GM19099 (cell line): ENCODE measurements around the gene PRKG1.

Source experiments
- POLR2A ChIP-seq: IDR thresholded peaks from 3 replicates; pipeline ENCODE4 v1.6.1; 2011; ENCODE audit warnings: low read depth; ENCODE audit not compliant: insufficient read length; ENCODE audit errors: extremely low read depth

The PRKG1 gene

DNA sequence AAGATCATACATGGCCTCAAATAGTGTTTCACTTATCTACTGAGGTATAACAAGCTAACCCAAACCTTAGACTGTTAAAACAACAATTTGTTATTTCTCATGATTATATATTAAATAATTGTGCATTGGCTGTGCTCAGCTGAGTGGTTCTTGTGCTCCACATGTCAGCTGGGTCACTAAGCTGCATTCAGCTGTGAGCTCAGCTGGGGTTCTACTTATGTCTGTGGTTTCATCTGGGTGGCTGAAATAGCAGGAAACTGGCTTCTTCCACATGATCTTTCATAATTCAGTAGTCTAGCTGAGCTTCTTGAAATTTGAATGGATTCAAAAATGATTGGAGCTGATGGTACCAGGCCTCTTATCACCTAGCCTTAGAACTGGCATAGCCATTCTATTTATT, 806.9 kb downstream of the PRKG1 start:
- no peak for TF ChIP-seq POLR2A

DNA sequence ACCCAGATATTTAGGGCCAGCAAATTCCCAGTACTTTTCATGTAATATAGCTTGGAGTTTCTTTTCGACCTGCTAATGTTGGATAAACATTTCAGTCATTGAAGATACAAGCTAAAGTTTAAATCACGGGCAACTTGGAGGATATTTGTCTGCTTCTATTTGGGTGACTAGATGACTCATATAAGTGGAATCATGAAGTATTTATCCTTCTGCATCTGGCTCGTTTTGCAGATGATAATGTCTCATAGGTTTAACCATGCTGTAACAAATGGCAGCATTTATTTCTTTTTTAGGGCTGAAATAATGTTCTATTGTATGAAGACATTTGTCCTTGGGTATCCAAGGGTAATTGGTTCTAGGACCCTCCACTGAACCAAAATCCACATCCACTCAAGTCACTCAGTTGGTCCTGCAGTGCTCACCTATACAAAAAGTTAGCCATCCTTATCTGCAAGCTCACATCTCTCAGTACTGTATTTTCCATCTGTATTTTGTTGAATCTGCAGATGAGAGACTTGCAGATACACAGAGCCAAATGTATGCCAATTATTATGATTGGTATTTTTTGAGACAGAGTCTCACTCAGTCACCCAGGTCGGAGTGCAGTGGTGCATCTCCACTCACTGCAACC, 812.3 kb downstream of the PRKG1 start:
- no peak for TF ChIP-seq POLR2A

DNA sequence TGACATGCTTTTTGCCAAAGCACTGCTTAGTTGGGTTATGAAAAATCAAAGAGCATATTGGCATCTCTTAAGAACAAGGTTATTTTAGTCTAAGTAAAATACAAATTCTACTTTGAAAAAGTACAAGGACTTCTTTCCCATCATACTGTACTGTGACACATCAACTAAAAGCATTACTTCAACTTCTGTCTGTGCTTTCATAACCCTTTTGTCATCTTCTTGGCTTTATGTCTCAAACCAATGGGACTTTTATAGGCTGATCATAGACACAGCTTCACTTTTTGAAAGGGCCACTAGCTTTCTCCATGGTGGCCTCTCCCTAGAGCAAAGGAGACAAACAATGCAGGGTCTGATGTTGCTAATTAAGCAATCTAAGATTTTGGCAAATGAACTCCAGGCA, 814.0 kb downstream of the PRKG1 start:
- TF ChIP-seq POLR2A = no peak

DNA sequence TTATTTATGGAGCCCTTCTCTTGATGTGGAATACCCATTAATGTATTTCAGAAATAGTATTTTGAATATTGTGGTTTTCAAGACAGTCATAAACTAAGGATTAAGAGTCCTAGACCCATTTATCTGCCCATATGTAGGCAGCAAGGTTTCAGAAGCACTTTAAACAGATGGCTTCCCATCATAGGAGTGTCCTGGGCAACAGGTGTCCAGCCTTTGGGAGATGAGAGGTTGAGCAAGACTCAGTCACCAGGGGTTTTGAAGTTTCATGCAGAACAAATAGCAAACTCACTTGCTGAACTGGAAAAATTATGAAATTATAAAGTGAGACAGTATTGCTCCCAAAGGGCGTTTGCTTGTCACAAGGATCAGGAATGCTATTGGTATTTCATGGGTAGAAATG, 818.0 kb downstream of the PRKG1 start:
- no peak for TF ChIP-seq POLR2A

DNA sequence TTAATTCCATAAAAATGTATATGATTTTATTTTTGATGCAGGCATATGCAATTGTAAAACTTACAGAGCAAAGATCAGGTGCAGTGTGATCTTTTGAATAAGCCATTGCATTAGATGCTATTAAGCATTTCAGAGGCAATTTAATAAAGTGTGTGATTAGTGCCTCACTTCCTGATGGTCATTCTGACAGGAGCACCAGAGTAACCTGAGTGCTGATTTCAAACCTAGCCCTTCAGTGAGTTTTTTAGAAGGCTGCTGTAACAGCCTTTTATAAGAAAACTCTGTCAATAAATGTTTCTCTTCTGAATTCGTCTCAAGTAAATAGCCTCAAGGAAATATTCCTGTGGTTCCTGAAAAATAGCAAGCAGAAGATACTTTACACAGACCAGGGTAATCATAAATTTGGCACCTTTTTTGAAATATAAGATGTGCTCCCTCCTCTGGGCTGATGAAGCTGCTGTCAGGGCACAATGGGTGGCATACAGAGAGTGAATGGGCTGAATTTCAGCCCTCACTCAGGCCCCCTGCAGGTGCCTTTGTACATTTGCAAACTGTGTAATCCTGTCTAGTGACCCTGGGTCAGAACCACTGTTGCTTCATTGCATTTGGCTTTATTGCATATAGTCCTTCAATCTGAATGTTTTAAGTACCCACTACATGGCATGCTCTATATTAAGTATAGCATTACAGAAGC, 818.8 kb downstream of the PRKG1 start:
- TF ChIP-seq POLR2A = no peak

DNA sequence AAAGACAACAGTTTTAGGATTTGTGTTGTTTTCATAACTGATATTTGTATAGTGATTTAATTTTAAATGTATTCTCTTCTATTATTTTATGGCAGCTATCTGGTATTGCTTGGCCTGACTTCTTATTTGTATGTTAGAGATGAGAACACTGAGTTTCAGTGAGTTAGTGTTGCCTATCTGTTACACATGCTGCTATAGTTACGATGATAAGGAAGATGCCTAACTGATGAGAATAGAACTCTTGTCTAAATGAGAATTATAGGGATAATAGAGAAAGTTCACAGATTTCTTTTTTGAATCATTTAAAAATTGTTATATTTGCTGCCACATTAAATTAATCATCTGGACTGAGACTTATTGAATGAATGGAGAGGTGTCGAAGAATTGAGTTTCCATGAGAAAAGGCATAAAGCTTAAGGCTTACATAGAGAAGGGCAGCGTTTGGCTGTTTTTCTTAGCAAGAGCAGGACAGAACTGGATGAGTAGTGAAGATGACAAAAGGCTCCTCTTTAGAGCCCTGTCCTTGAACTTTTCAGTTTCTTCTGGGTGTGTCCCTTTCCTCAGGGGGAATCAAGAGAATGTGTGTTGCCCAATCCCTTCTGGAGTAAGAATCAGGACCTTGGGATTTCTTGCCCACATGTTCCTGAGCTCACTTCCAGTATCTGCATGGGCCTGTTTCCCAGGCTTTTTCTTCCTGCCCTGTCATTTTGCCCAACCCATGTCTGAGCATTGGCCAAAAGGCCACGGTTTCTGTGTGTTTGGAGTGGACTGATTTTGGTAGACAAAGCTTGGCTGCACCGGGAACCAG, 820.7 kb downstream of the PRKG1 start:
- no peak for TF ChIP-seq POLR2A

DNA sequence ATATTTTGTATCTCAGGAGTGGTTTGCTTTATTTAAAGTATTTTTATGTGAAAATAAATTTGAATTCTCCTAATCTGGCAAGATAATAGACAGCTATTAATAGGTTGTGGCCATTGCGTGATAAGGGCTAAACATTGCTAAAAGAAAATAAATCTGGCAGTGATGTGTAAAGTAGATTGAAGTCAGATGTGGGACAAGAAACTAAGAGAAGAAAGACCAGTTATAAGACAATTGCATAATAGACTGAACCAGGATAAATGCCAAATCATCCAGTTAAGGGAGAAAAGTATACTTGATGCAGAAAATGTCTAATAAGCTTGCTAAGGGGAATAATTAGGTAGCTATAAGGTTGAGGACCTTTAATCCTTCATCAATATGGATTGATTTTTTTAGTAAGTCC, 822.6 kb downstream of the PRKG1 start:
- TF ChIP-seq POLR2A = no peak

DNA sequence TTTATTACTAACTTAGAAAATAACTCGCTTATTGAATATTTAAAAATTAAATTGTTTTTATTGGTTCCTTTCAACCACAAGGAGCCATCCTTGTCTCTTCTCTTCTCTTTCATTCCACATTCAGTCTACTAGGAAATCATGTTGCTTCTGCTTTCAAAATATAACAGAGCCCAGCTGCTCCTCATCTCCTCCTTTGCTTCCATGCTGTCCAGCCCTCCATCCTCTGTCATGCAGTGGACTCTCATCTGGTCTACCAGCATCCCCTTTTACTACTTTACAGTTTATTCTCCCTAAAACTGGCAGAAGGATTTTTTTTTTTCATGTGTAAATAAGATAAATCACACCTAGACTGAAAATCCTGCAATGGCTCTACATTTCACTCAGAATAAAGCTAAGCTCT, 823.3 kb downstream of the PRKG1 start:
- TF ChIP-seq POLR2A = no peak

DNA sequence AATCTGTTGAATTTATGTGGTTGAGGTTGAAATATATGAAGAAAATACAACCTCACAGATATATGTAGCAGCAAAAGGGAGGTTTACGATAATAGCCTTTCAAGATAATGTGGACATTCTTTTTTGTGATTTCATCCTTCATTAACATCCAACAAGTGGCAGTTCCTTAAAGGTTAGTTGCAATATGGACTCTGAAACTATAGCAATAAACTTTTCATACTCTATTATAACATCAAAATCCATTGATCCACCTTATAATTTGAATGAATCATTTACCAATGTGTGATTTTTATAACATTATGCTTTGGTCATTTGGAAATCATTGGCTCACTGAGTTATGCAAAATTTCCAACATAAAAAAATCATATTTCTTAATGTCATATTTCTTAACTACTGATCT, 825.9 kb downstream of the PRKG1 start:
- TF ChIP-seq POLR2A = no peak

DNA sequence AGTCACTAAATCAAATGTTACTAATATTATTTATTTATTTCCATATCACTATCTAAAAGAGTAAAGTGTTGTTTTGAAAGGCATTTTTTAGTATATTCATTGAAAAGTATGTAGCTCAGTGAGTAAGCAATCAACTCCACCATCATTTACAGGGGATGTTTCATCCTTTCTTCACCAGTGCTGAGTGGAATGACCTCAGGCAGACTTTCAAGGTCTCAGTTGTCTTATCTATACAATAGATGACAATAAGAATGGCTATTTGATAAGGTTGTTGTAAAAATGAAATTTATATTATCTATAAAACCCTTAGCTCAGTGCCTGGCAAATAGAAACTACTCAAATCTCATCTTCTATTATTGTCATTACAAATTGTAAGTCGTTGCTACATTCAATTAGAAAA, 829.4 kb downstream of the PRKG1 start:
- no peak for TF ChIP-seq POLR2A

DNA sequence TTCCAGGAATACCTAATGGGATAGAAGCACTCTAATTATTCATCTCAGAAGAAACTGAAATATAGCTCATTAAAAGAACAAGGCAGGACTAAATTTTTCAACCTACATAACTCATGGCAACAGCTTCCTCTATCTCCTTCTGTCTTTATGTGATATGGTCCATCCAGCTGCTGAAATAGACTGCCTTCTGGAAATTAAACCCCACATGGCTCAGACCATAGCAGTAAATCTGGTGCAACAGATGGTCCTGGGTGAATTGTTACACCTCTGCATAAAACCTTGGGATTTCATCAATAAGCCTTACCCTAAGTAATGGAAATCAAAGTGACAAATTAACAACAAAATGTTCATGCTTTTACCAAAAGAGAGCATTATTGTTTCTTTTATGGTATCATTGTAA, 830.7 kb downstream of the PRKG1 start:
- TF ChIP-seq POLR2A = no peak

DNA sequence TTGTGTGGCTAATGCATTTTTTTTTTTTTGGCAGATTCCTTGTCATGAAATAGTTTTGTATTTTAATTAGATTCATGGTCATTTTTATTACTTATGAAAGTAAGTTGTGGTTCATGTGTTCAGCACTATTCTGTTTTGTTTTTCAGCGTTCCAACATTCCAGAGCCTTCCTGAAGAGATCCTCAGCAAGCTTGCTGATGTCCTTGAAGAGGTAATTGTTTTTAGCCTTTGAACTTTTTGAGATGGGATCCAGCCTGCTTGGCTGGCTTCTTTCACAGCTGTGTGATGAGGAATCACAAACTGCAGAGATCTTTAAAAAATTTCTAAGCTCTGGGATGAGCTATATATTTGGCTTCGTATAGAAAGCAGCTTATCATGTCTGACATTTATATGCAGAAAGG, 833.1 kb downstream of the PRKG1 start:
- TF ChIP-seq POLR2A = no peak

DNA sequence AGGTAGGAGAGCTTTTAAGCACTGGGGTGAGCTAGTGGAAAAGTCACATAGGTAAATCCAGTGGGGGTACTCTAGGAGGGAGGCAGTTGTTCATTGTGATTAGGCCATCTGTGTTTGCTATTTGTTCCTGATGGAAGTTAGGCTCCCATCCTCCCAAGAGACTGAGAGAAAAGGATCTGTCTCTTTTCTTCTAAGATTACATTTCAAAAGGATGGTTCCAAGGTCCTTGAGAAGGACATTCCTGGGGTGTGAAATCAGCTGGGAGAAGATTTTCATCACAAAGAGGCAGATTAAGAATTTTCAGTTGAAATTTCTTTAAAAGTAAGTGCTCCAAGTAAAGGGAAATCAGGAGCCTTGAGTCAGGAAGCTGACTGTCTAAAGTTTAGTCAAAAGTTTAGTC, 835.9 kb downstream of the PRKG1 start:
- no peak for TF ChIP-seq POLR2A

DNA sequence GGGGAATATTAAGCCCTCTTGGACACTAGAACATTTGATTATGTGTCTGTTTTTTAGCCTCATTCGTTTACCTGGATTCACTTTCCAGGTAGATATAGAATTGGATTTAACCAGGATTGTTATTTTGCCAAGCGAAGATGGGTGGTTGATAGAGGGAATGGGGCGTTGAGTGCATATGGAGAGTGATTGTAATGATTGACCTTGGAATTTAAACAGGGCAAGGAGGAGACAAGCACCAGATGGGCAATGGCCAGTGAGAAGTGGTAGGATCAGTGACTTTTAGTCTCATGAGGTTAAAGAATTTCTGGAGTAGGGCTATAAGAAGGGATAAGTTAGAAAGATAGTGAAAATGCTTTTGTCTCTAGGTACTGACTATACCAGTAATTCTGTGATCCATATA, 836.3 kb downstream of the PRKG1 start:
- no peak for TF ChIP-seq POLR2A

DNA sequence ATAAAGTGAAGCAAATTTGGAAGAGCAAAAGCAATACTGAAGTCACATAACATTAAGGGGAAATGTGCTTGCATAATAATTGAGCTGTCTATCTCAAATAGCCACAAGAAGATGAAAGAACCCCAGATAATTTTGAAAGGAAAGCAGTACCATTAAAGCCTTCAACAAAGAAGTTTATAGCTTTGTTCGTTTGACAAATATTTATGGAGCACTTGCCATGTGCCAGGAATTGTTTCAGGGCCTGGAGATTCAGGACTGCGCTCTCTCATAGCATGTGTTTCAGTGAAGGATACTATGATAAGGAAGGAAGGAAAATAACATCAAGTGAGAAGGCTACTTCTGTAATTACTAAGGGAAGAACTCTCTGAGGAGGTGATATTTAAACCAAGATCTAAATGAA, 837.4 kb downstream of the PRKG1 start:
- TF ChIP-seq POLR2A = no peak

DNA sequence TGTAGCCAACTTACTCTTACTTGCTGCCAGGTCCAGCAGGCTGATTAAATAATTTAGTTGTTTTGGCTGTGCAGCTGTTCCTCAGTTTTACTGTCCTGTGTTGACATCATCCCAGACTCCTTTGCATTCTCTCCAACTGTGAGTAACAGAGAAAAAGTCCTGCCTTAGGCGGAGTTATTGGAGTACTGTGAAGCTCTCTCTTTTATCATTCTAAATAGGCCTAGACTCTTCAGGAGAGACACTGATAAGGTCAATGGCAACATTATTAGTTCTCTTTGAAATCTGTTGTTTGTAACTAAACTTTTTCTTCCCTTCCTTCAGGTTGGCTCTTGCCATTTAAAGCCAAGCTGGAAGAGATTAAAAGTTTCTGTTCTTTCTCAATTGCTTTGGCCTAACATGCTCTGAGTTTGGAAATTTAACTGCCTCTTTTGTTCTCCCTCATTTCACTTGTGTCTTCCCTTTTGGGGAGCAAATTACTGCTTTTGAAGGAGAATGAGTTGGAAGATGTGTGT, 840.8 kb downstream of the PRKG1 start:
- no peak for TF ChIP-seq POLR2A

DNA sequence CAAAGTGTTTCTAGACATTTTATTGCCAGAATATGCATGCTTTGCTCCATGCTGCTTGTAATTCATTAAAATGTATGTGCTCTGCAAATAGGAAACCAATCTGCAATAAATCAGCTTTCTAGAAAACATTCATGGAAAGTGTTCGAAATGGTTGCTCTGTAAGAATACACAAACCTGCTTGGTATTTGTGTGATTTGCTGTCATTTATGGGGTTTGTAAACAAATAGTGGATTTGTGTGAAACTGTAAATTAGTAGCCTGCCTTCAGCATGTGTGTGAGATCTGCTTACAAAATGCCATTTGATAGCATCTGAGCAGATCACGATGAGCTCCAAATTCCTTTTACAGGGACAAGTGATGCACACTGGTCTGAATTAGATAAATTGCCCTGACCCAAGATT, 844.2 kb downstream of the PRKG1 start:
- TF ChIP-seq POLR2A = no peak

DNA sequence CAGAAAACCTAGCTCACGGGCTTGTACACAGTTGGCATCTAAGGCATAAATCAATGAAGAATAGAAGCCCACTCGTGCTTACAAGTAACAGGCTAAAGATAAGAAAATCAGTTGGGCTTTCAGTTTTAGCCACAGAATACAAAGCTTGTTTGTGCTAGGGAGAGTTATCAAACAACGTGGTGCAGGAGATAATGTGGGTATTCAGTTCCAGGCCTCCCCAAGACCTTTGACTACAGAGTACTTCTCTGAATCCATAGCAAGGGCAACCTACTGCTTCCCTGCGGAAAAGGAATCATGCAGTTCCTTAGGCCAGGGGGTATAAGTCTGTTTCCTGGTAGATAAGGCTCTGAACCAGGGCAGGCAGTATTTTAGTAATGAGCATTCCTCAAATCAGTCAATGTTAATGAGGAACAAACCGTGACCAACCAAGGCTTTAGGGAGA, 844.6 kb downstream of the PRKG1 start:
- TF ChIP-seq POLR2A = no peak
